CD8-positive, alpha-beta memory T cell (primary cell): ENCODE measurements around the gene PPIL4. TPM values are rescaled to one million over a fixed set of nuclear protein-coding genes. Genes with fewer than 3 reads are reported as not detected.

Source experiments
- CTCF ChIA-PET: fragments of 350-600 bp; sonication (Branson Sonifier 250); formaldehyde crosslinking; loops from one replicate; lab custom pipeline; 2021; ENCODE audit warnings: antibody characterized with exemption; lab: Charles Lee
- POLR2A ChIA-PET: fragments of 350-600 bp; sonication (Branson Sonifier 250); formaldehyde crosslinking; loops from one replicate; lab custom pipeline; 2021; ENCODE audit warnings: antibody characterized with exemption; lab: Charles Lee
- DNase-seq, 5 donors: peaks; one replicate each; pipeline versions ENCODE4 v3.0.0 to v3.0.0-alpha.2; 2020 to 2022; ENCODE audit warnings: mixed read lengths in 1 of 5
- H3K27ac ChIP-seq: one replicate; pipeline ENCODE4 v1.7.0; 2013; ENCODE audit warnings: low read depth, mild to moderate bottlenecking, low read length, moderate library complexity
- H3K27me3 ChIP-seq: 2 replicates; pipeline ENCODE4 v1.7.0; 2013; ENCODE audit warnings: low read length, mild to moderate bottlenecking; ENCODE audit not compliant: insufficient read depth, poor library complexity, severe bottlenecking
- H3K36me3 ChIP-seq: 2 replicates; pipeline ENCODE4 v1.7.0; 2013; ENCODE audit warnings: mild to moderate bottlenecking, low read length, moderate library complexity; ENCODE audit not compliant: insufficient read depth
- H3K4me1 ChIP-seq: 2 replicates; pipeline ENCODE4 v1.7.0; 2013; ENCODE audit warnings: mild to moderate bottlenecking, low read length, moderate library complexity; ENCODE audit not compliant: insufficient read depth
- H3K4me3 ChIP-seq: 2 replicates; pipeline ENCODE4 v1.7.0; 2013; ENCODE audit warnings: mild to moderate bottlenecking, low read length
- H3K9me3 ChIP-seq: 2 replicates; pipeline ENCODE4 v1.7.0; 2013; ENCODE audit warnings: mild to moderate bottlenecking, low read length
- H3K27ac Mint-ChIP-seq, 8 donors: one replicate each; pipeline ENCODE4 v1.8.0; 2020 to 2021; ENCODE audit warnings: mixed read lengths in 8 of 8, mild to moderate bottlenecking in 6 of 8, inconsistent platforms in 3 of 8, moderate library complexity in 3 of 8
- H3K27me3 Mint-ChIP-seq, 2 donors: one replicate each; pipeline ENCODE4 v1.8.0; 2020 to 2021; ENCODE audit warnings: mixed read lengths in 2 of 2, mild to moderate bottlenecking in 1 of 2, moderate library complexity in 1 of 2
- H3K36me3 Mint-ChIP-seq, 3 donors: one replicate each; pipeline ENCODE4 v1.8.0; 2020 to 2021; ENCODE audit warnings: mixed read lengths in 3 of 3, inconsistent platforms in 1 of 3, mild to moderate bottlenecking in 1 of 3
- H3K4me1 Mint-ChIP-seq, 3 donors: one replicate each; pipeline ENCODE4 v1.8.0; 2020 to 2021; ENCODE audit warnings: mixed read lengths in 3 of 3, inconsistent platforms in 1 of 3, mild to moderate bottlenecking in 1 of 3
- H3K4me3 Mint-ChIP-seq, 7 donors: one replicate each; pipeline ENCODE4 v1.8.0; 2020 to 2021; ENCODE audit warnings: mixed read lengths in 7 of 7, mild to moderate bottlenecking in 6 of 7, moderate library complexity in 4 of 7, inconsistent platforms in 2 of 7
- H3K9me3 Mint-ChIP-seq, 5 donors: one replicate each; pipeline ENCODE4 v1.8.0; 2020 to 2022; ENCODE audit warnings: mixed read lengths in 5 of 5, mild to moderate bottlenecking in 3 of 5, moderate library complexity in 2 of 5, inconsistent platforms in 1 of 5
- polyA plus RNA-seq: library from polyadenylated mRNA; unstranded; fragments of 300-500 nt; fragmentation: Illumina TruSeq; gene quantifications from one replicate; pipeline ENCODE4 v1.2.3, GENCODE V29; 2021
- total RNA-seq, 2 experiments: library from RNA; stranded (reverse); gene quantifications; one replicate each; pipeline ENCODE4 v1.2.3, GENCODE V29; 2021

Gene PPIL4
- total and polyA plus RNA-seq, 3 experiments from 2014 or later = 10.7 to 31.9 (median 29.7) TPM

DNA sequence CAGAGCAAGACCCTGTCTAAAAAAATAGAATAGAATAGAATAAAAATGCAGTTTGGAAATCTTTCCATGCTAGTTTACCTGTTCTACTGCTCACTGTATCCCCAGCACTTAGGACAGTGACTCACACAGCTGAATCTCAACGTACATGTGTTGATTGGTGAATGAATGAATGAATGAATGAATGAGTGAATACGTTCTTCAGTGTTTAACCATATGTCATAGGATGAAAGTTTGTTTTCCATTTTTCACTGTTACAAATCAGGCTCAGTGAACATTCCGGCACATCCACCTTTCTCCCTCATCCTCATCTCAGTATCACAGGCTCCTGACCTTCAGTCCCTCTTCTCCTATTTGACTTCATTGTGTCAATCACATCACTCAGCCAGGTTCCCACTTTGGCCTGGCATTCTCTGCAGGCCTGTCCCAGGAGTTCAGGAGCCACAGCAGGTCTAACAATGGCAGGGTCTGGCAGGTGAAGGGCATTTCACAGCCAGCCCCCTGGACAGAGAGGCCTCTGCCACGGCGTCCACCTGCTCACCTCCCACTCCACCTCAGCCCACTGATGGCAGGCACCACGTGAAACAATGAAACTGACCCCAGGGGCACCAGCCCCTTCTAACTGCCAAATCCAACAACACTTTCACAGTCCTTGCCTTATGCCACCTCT lies 68.9 kb downstream of the PPIL4 start:
- no peaks in the 10 kb centered on the region for H3K27me3 ChIP-seq
- Mint-ChIP-seq H3K27ac (peak overlapping the region in 2 of 8 donors; percentile 21 to 72), H3K27me3 (no peaks in the 10 kb centered on the region), H3K9me3 (no peaks in the 10 kb centered on the region), H3K36me3 (peaks cover 0 to 80% (median 6%) of the 10 kb centered on the region in 3 donors), H3K4me1 (peaks cover 47 to 76% (median 61%) of the 10 kb centered on the region in 3 donors), H3K4me3 (no peak overlapping the region)
- ChIA-PET POLR2A (no interaction called here), CTCF (interaction anchor here (1.4 kb wide), 1 partner anchor 45 kb away, joined by 4 read pairs; no protein-coding TSS in a partner anchor)
- peaks cover 47% of the 10 kb centered on the region for H3K4me1 ChIP-seq
- no peaks in the 10 kb centered on the region for H3K9me3 ChIP-seq
- no peak overlapping the region for H3K27ac ChIP-seq
- DNase-seq = no peak
- no peak overlapping the region for H3K4me3 ChIP-seq
- H3K36me3 ChIP-seq = no peaks in the 10 kb centered on the region

DNA sequence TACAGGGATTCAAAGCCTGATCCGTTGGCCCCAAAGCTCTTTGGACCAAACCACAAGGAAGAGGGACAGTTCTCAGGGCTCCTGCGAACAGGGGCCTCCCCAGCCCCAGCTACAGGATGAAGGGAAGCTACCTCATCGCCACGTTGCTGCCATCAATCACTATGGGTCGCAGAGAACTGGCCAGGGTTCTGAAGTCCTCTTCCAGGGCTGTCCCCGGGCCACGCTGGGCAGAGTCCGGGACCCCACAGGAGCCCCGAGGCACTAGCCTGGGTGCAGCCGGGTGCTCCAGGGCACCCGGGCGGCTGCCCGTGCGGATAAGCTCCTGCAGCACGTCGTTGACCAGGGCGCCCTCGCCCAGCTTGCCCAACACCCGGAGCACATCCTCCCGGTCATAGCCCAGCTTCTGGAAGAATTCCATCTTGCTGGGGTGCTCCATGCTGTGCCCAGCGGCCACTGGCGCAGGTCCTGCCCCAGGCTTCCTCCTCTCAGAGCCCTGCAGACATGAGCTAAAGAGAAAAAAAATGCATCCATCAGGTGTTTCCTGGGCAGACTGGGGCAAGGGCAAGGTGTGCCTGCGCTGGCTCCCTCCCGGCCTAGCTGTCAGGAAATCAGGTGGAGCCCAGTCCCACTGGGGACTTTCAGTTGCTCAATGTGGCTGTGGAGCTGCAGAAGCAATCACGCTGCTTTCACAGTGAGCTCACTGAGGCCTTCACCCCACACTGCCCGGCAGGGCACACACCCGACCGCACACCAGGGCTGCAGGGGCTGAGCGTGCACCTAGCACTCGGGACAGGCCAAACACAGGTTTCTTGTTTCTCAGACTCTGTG lies 71.5 kb downstream of the PPIL4 start:
- Histone ChIP-seq H3K36me3 (peaks cover 3% of the 10 kb centered on the region), H3K9me3 (no peaks in the 10 kb centered on the region), H3K27me3 (no peaks in the 10 kb centered on the region), H3K4me1 (peaks cover 30% of the 10 kb centered on the region), H3K4me3 (no peak overlapping the region), H3K27ac (no peak overlapping the region)
- no peaks in the 10 kb centered on the region for H3K9me3 Mint-ChIP-seq
- no peak for DNase-seq
- POLR2A ChIA-PET = no interaction called here
- H3K4me3 Mint-ChIP-seq = no peak overlapping the region
- peak overlapping the region in 2 of 8 donors; percentile 83 to 85 for H3K27ac Mint-ChIP-seq
- CTCF ChIA-PET = interaction anchor here (1.0 to 3.2 kb wide), 4 partner anchors 10 to 48 kb away, joined by 3 to 20 read pairs (median 4); partner anchors contain the start of gene ZC3H12D
- no peaks in the 10 kb centered on the region for H3K27me3 Mint-ChIP-seq
- H3K36me3 Mint-ChIP-seq = peaks cover 0 to 77% (median 2%) of the 10 kb centered on the region in 3 donors
- peaks cover 30 to 70% (median 47%) of the 10 kb centered on the region in 3 donors for H3K4me1 Mint-ChIP-seq

DNA sequence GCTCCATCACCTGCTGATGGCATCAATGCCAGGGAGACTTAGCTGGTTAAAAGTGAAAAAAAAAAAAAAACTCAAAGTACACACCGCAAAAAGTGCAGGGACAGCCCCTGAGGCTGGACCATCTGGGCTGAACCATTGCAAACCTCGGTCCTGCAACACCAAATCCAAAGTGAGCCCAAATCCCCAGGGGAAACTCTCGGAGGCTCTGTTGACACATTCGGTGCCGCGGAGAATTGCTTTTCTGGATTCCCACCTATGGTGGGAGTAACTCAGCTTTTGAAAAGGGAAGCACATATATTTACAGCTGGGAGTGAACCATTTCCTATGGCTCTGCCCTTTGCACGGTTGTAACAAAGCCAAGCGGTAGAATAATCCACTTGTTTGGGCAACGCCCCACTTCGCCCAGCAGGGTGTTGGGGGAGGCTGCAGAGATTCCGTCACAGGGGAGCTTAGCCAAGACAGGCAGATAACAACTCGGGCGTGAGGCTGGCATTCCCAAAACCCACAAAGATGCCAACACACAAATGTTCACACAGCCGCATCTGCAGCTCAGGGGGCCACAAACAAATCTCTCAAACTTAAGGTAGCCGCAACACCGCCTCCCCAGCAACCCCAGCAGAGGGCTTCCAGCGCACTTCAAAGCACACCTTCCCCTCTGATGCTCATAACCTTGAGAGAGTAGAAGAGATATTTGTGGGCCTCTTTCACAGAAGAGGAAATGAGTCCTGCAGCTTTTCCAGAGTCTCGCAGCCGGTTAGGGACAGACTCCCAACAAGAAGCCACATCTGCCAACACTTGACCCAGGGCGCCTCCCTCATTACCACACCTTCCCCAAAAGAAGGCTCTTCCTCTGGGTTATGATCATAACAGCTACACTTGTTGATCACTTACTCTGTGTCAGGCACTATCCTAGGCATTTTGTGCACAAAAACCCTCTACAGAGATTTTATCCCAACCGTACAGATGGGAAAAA lies 72.5 kb downstream of the PPIL4 start:
- H3K4me1 ChIP-seq = peaks cover 30% of the 10 kb centered on the region
- no peak overlapping the region for H3K27ac ChIP-seq
- POLR2A ChIA-PET = interaction anchor here (0.7 kb wide), 1 partner anchor 738 kb away, joined by 3 read pairs; no protein-coding TSS in a partner anchor
- no peaks in the 10 kb centered on the region for H3K27me3 ChIP-seq
- CTCF ChIA-PET = interaction anchor here (1.0 to 3.2 kb wide), 3 partner anchors 10 to 49 kb away, joined by 3 to 20 read pairs (median 4); partner anchors contain the start of gene ZC3H12D
- H3K36me3 Mint-ChIP-seq = peaks cover 0 to 76% (median 2%) of the 10 kb centered on the region in 3 donors
- peak overlapping the region in 6 of 8 donors; percentile 22 to 85 (median 66) for H3K27ac Mint-ChIP-seq
- no peaks in the 10 kb centered on the region for H3K9me3 Mint-ChIP-seq
- DNase-seq = peak in 1 of 5 donors; percentile 36
- no peaks in the 10 kb centered on the region for H3K27me3 Mint-ChIP-seq
- no peak overlapping the region for H3K4me3 ChIP-seq
- H3K4me3 Mint-ChIP-seq = peak overlapping the region in 5 of 7 donors; percentile 5 to 62 (median 33)
- H3K9me3 ChIP-seq = no peaks in the 10 kb centered on the region
- H3K4me1 Mint-ChIP-seq = peaks cover 29 to 68% (median 51%) of the 10 kb centered on the region in 3 donors
- H3K36me3 ChIP-seq = peaks cover 4% of the 10 kb centered on the region

DNA sequence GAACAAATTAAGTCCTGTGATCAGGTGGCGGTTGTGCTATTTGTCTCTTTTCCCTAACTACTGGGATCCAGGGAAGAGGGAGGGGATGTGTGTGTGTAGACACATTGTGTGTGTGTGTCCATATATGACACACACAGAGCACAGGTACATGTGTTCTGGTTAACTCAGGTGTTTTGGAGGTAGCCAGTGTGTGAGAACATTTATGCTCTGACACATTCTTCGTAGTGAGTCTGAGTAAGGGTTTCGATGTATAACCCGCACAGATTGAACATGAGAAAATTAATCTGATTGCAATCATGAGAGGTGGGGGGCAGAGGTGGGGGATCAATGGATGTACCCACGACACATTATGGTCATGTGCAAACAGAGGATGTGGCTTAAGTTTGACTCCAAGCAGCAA lies 73.6 kb downstream of the PPIL4 start:
- Histone ChIP-seq H3K9me3 (no peaks in the 10 kb centered on the region), H3K27me3 (no peaks in the 10 kb centered on the region), H3K4me1 (peaks cover 33% of the 10 kb centered on the region), H3K4me3 (no peak overlapping the region), H3K27ac (no peak overlapping the region), H3K36me3 (peaks cover 4% of the 10 kb centered on the region)
- POLR2A ChIA-PET = interaction anchor here (0.7 kb wide), 1 partner anchor 737 kb away, joined by 3 read pairs; no protein-coding TSS in a partner anchor
- Mint-ChIP-seq H3K27me3 (no peaks in the 10 kb centered on the region), H3K9me3 (no peaks in the 10 kb centered on the region), H3K27ac (peak overlapping the region in 6 of 8 donors; percentile 44 to 85 (median 78)), H3K4me1 (peaks cover 30 to 74% (median 56%) of the 10 kb centered on the region in 3 donors), H3K36me3 (peaks cover 0 to 78% (median 3%) of the 10 kb centered on the region in 3 donors), H3K4me3 (peak overlapping the region in 1 of 7 donors; percentile 56)
- CTCF ChIA-PET = interaction anchor here (3.2 kb wide), 1 partner anchor 12 kb away, joined by 20 read pairs; the partner anchor contains the start of gene ZC3H12D
- DNase-seq = no peak

DNA sequence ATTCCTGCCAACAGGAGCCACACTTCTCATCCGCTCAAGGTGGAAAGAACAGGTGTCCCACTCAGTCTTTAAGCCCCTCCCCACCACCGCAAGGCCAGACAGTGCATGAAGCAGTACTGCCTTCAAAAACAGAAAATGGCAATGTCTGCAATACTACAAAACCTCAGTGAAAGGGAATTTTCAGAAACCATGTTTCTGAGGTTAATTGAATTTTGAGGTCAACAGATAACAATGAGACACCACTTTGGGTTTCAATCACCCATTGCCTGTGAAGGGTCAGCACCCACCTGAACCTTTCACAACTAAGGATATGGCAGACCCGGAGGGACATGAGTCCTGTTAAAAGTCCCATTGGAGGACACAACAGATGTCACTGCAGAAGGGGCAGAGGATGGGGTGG lies 74.0 kb downstream of the PPIL4 start:
- Histone ChIP-seq H3K4me3 (no peak overlapping the region), H3K27ac (no peak overlapping the region), H3K27me3 (no peaks in the 10 kb centered on the region), H3K4me1 (peaks cover 33% of the 10 kb centered on the region), H3K9me3 (no peaks in the 10 kb centered on the region), H3K36me3 (peaks cover 4% of the 10 kb centered on the region)
- DNase-seq = no peak
- H3K9me3 Mint-ChIP-seq = no peaks in the 10 kb centered on the region
- peaks cover 26 to 73% (median 52%) of the 10 kb centered on the region in 3 donors for H3K4me1 Mint-ChIP-seq
- POLR2A ChIA-PET = no interaction called here
- H3K4me3 Mint-ChIP-seq = peak overlapping the region in 2 of 7 donors; percentile 27 to 56
- peak overlapping the region in 6 of 8 donors; percentile 44 to 85 (median 73) for H3K27ac Mint-ChIP-seq
- H3K27me3 Mint-ChIP-seq = no peaks in the 10 kb centered on the region
- CTCF ChIA-PET = no interaction called here
- peaks cover 0 to 78% (median 3%) of the 10 kb centered on the region in 3 donors for H3K36me3 Mint-ChIP-seq

DNA sequence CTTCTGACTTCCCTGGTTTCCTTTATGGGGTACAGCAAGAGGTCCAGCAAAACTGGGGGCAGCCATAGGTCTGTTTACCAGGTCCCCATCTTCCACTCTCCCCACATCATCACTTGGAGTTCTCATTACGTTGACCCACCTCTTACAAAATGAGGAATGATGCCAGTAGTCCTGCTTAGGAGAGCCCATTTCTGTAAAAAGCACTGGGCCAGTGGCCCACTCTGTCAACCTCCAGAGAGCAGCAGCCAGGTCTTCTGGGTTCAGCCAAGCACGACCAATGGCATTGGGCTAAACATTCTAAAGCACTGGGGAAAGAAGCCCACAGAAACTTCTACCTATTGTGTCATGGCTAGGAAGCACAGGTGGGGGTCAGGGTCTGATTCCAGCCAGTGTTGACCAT lies 74.9 kb downstream of the PPIL4 start:
- peaks cover 0 to 78% (median 3%) of the 10 kb centered on the region in 3 donors for H3K36me3 Mint-ChIP-seq
- no peaks in the 10 kb centered on the region for H3K27me3 ChIP-seq
- DNase-seq = no peak
- no peak overlapping the region for H3K4me3 ChIP-seq
- no peaks in the 10 kb centered on the region for H3K9me3 Mint-ChIP-seq
- H3K27ac Mint-ChIP-seq = no peak overlapping the region
- H3K4me3 Mint-ChIP-seq = no peak overlapping the region
- no peak overlapping the region for H3K27ac ChIP-seq
- peaks cover 4% of the 10 kb centered on the region for H3K36me3 ChIP-seq
- peaks cover 33% of the 10 kb centered on the region for H3K4me1 ChIP-seq
- ChIA-PET POLR2A (no interaction called here), CTCF (no interaction called here)
- H3K9me3 ChIP-seq = no peaks in the 10 kb centered on the region
- H3K27me3 Mint-ChIP-seq = no peaks in the 10 kb centered on the region
- peaks cover 26 to 74% (median 50%) of the 10 kb centered on the region in 3 donors for H3K4me1 Mint-ChIP-seq

DNA sequence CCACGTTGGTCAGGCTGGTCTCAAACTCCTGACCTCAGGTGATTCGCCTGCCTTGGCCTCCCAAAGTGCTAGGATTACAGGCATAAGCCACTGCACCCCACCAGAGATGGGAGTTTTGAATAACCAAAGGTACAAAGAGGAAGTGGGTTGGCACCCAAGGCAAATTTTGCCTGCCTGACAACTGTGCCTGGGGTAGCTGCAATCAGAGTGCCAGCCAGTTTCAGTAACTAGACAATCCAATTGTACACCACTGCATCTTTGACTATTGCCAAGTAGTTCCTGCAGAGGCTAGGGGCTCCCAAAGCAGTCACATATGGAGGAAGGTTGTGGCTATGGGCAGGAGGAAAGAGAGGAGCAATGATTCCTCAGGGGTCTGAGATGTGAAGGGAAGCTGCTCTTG lies 77.7 kb downstream of the PPIL4 start:
- Mint-ChIP-seq H3K9me3 (no peaks in the 10 kb centered on the region), H3K27me3 (no peaks in the 10 kb centered on the region), H3K36me3 (peaks cover 0 to 78% (median 8%) of the 10 kb centered on the region in 3 donors), H3K4me1 (peaks cover 31 to 76% (median 55%) of the 10 kb centered on the region in 3 donors), H3K4me3 (peak overlapping the region in 2 of 7 donors; percentile 27 to 77), H3K27ac (peak overlapping the region in 6 of 8 donors; percentile 7 to 83 (median 68))
- no peaks in the 10 kb centered on the region for H3K27me3 ChIP-seq
- peaks cover 28% of the 10 kb centered on the region for H3K4me1 ChIP-seq
- no peaks in the 10 kb centered on the region for H3K9me3 ChIP-seq
- no peak for DNase-seq
- no peak overlapping the region for H3K27ac ChIP-seq
- peaks cover 9% of the 10 kb centered on the region for H3K36me3 ChIP-seq
- ChIA-PET CTCF (no interaction called here), POLR2A (no interaction called here)
- no peak overlapping the region for H3K4me3 ChIP-seq
